Endothelial cell of umbilical vein (primary cell): ENCODE results near the gene EPB41L3.

Experiments
- CTCF ChIP-seq, 2 donors: IDR thresholded peaks; 1 replicate in 1 of 2; 2 replicates in 1 of 2; pipeline ENCODE4 v1.5.1; 2011; ENCODE audit warnings: low read length in 2 of 2, mild to moderate bottlenecking in 2 of 2, moderate library complexity in 2 of 2, control low read depth in 1 of 2, inconsistent platforms in 1 of 2, low read depth in 1 of 2; ENCODE audit not compliant: insufficient read depth in 1 of 2; ENCODE audit errors: extremely low read depth in 1 of 2
- EZH2 ChIP-seq: IDR thresholded peaks from 2 replicates; pipeline ENCODE4 v1.6.1; 2012; ENCODE audit warnings: borderline replicate concordance, low read depth, mild to moderate bottlenecking, moderate library complexity, low read length, inconsistent platforms; ENCODE audit not compliant: severe bottlenecking
- FOS ChIP-seq: IDR thresholded peaks from 2 replicates; pipeline ENCODE4 v1.6.1; 2011; ENCODE audit warnings: mild to moderate bottlenecking, low read length, moderate library complexity, borderline replicate concordance; ENCODE audit not compliant: insufficient read depth
- JUN ChIP-seq: IDR thresholded peaks from 2 replicates; pipeline ENCODE4 v1.6.1; 2011; ENCODE audit warnings: borderline replicate concordance, low read depth; ENCODE audit not compliant: insufficient read length, insufficient read depth
- MAX ChIP-seq: IDR thresholded peaks from 2 replicates; pipeline ENCODE4 v1.6.1; 2011; ENCODE audit not compliant: insufficient read depth, insufficient read length
- MYC ChIP-seq: IDR thresholded peaks from one replicate; pipeline ENCODE4 v1.6.1; 2011; ENCODE audit warnings: mild to moderate bottlenecking, low read depth, low read length
- POLR2A ChIP-seq: IDR thresholded peaks from 2 replicates; pipeline ENCODE4 v1.6.1; 2012; ENCODE audit warnings: low read depth, mild to moderate bottlenecking, control low read depth, low read length
- POLR2AphosphoS5 ChIP-seq: IDR thresholded peaks from 2 replicates; pipeline ENCODE4 v1.6.1; 2012; ENCODE audit warnings: low read depth, mild to moderate bottlenecking, control low read depth, low read length, moderate library complexity; ENCODE audit not compliant: insufficient read depth

- no peak for TF ChIP-seq CTCF (IDR thresholded peaks at IDR 0.05; ENCODE audit: extremely low read depth in 1 of 2, insufficient read depth in 1 of 2, low read depth in 1 of 2, low read length in 2 of 2)
- TF ChIP-seq POLR2AphosphoS5: no peak
- TF ChIP-seq POLR2A: no peak
- no peak for TF ChIP-seq MAX
- TF ChIP-seq EZH2: no peak
- TF ChIP-seq FOS: no peak
- no peak for TF ChIP-seq JUN
- TF ChIP-seq MYC: no peak
Measured at GRCh38 chr18:5429681-5430080, 114.1 kb downstream of the EPB41L3 start.
